GM12878 (cell line): ENCODE results near the gene GLRX2. TPM values are rescaled to one million over a fixed set of nuclear protein-coding genes. Genes with fewer than 3 reads are reported as not detected.

Source experiments
- ATAC-seq: fragments of 200-7000 bp; cut with Tn5 transposase; 3 replicates; pipeline ENCODE4 v1.9.1; 2020; ENCODE audit warnings: mild to moderate bottlenecking, moderate library complexity
- BruUV-seq: library from RNA; stranded (reverse); fragments of 400-500 nt; replicated peaks from 2 replicates; lab custom pipeline; 2021; lab: Mats Ljungman, UMichigan
- CTCF ChIA-PET: fragments of 300-600 bp; sonication (Branson Sonifier 250); formaldehyde crosslinking; extraction: SDS; loops from one replicate; lab custom pipeline; 2021; ENCODE audit warnings: inconsistent platforms; lab: Yijun Ruan, JAX
- POLR2A ChIA-PET: fragments of 350-600 bp; formaldehyde crosslinking; extraction: SDS; loops from one replicate; lab custom pipeline; 2021; ENCODE audit warnings: inconsistent platforms; lab: Charles Lee
- RAD21 ChIA-PET: fragments of 300-600 bp; sonication (Branson Sonifier 250); formaldehyde crosslinking; loops from one replicate; lab custom pipeline; 2023; ENCODE audit warnings: antibody characterized with exemption; ENCODE audit not compliant: unreplicated experiment; lab: Charles Lee
- SMC1A ChIA-PET: fragments of 300-600 bp; sonication (Branson Sonifier 250); formaldehyde crosslinking; loops from one replicate; lab custom pipeline; 2023; ENCODE audit not compliant: unreplicated experiment, uncharacterized antibody; lab: Charles Lee
- DNase-seq: peaks from one replicate; pipeline ENCODE4 v3.0.0-alpha.2; 2011; ENCODE audit warnings: low read depth, low spot score
- FAIRE-seq: peaks from 3 replicates; lab custom pipeline; 2011; peaks lifted over from hg19 to GRCh38; lab: Jason Lieb, UNC
- H2AFZ ChIP-seq: 2 replicates; pipeline ENCODE4 v1.6.0; 2011; ENCODE audit warnings: low read depth, low read length, control low read depth; ENCODE audit not compliant: control insufficient read depth
- H3K27ac ChIP-seq: 2 replicates; pipeline ENCODE4 v1.5.1; 2011; ENCODE audit warnings: control low read depth; ENCODE audit not compliant: control insufficient read depth, insufficient read depth
- H3K27me3 ChIP-seq, 2 experiments: replicated peaks in 1 of 2; 2 replicates each; pipeline versions ENCODE4 v1.6.0 to v1.6.1; 2011; ENCODE audit warnings: low read length in 1 of 2; ENCODE audit not compliant: control insufficient read depth in 2 of 2, insufficient read depth in 2 of 2
- H3K36me3 ChIP-seq, 2 experiments: 2 replicates each; pipeline ENCODE4 v1.5.1; 2011; ENCODE audit warnings: low read length in 1 of 2; ENCODE audit not compliant: control insufficient read depth in 2 of 2, insufficient read depth in 2 of 2
- H3K4me1 ChIP-seq: 2 replicates; pipeline ENCODE4 v1.6.1; 2011; ENCODE audit warnings: mild to moderate bottlenecking, low read length, moderate library complexity, mixed read lengths; ENCODE audit not compliant: control insufficient read depth, insufficient read depth
- H3K4me2 ChIP-seq: 2 replicates; pipeline ENCODE4 v1.6.0; 2011; ENCODE audit warnings: control low read depth; ENCODE audit not compliant: control insufficient read depth, insufficient read depth
- H3K4me3 ChIP-seq: fragments of 200-600 bp; sonication (generic); 2 replicates; pipeline ENCODE4 v1.5.1; 2016
- H3K79me2 ChIP-seq: 2 replicates; pipeline ENCODE4 v1.6.0; 2011; ENCODE audit warnings: low read length; ENCODE audit not compliant: control insufficient read depth, insufficient read depth
- H3K9ac ChIP-seq: 2 replicates; pipeline ENCODE4 v1.8.0; 2011; ENCODE audit warnings: low read length, control low read depth, mixed read lengths; ENCODE audit not compliant: control insufficient read depth, insufficient read depth
- H3K9me3 ChIP-seq: replicated peaks from 3 replicates; pipeline ENCODE4 v1.5.1; 2011; ENCODE audit warnings: mild to moderate bottlenecking, low read length; ENCODE audit not compliant: control insufficient read depth, insufficient read depth
- H4K20me1 ChIP-seq: 2 replicates; pipeline ENCODE4 v1.6.0; 2011; ENCODE audit not compliant: control insufficient read depth, insufficient read depth
- KLF5 ChIP-seq: fragments of 450-650 bp; IDR thresholded peaks from 2 replicates; pipeline ENCODE4 v1.6.1; 2014; ENCODE audit warnings: mild to moderate bottlenecking; ENCODE audit not compliant: partially characterized antibody
- MYC ChIP-seq: IDR thresholded peaks from 2 replicates; pipeline ENCODE4 v1.6.1; 2011; ENCODE audit warnings: mild to moderate bottlenecking, low read length, moderate library complexity, inconsistent platforms; ENCODE audit not compliant: insufficient read depth, insufficient replicate concordance, insufficient read length, severe bottlenecking
- NFYA ChIP-seq: IDR thresholded peaks from 2 replicates; pipeline ENCODE4 v1.6.1; 2011; ENCODE audit warnings: low read depth, mild to moderate bottlenecking, low read length, improper control_type of control experiment, borderline replicate concordance
- RAD51 ChIP-seq: fragments of 450-650 bp; IDR thresholded peaks from 2 replicates; pipeline ENCODE4 v1.6.1; 2016; ENCODE audit warnings: moderate library complexity, mild to moderate bottlenecking, inconsistent platforms
- RBBP5 ChIP-seq: fragments of 200-600 bp; sonication (generic); conservative IDR thresholded peaks from 2 replicates; pipeline ENCODE4 v1.6.1; 2016
- REST ChIP-seq: IDR thresholded peaks from 2 replicates; pipeline ENCODE4 v1.6.1; 2012; ENCODE audit warnings: mild to moderate bottlenecking, low read depth, low read length
- SRF ChIP-seq, 2 experiments: IDR thresholded peaks; 2 replicates each; pipeline ENCODE4 v1.6.1; 2011; ENCODE audit warnings: low read depth in 2 of 2, low read length in 2 of 2, mild to moderate bottlenecking in 1 of 2, moderate library complexity in 1 of 2
- TCF7 ChIP-seq: IDR thresholded peaks from 2 replicates; pipeline ENCODE4 v1.6.1; 2014; ENCODE audit warnings: antibody characterized with exemption, borderline replicate concordance
- ZBED1 ChIP-seq: IDR thresholded peaks from 2 replicates; pipeline ENCODE4 v1.6.1; 2016; ENCODE audit warnings: borderline replicate concordance
- WGBS: methylation state at CpG from one replicate; pipeline ENCODE4 v1.1.6; 2016; ENCODE audit warnings: low lambda C conversion rate; ENCODE audit not compliant: insufficient replicate concordance, insufficient coverage; ENCODE audit errors: missing lambda C conversion rate; 5-methylcytosine and 5-hydroxymethylcytosine counted together
- in situ Hi-C: fragments of 300-500 bp; cut with MboI; formaldehyde crosslinking; loops from 9 replicates; pipeline ENCODE4 v1.14.3; 2018; ENCODE audit warnings: mixed read lengths
- intact Hi-C: fragments of 100-400 bp; cut with micrococcal nuclease; formaldehyde crosslinking; loops from one replicate; pipeline ENCODE4 v1.14.2; 2022; ENCODE audit not compliant: unreplicated experiment
- polyA plus RNA-seq, 11 experiments: library from polyadenylated mRNA; depleted of rRNA in 4 of 11; unstranded in 6 of 11; stranded (reverse) in 5 of 11; fragments of >200 nt; fragmentation: Nextera tagmentation in 4 of 11; fragmentation: Illumina TruSeq in 1 of 11; extraction: Ambion mirVana in 4 of 11; extraction: Trizol in 1 of 11; gene quantifications; 1 replicate in 1 of 11; 2 replicates in 10 of 11; pipeline versions ENCODE4 v1.2.1 to v1.2.3, GENCODE V29; 2011 to 2016; ENCODE audit warnings: inconsistent platforms in 2 of 11, missing spikeins in 2 of 11, low read depth in 1 of 11
- total RNA-seq, 4 experiments: library from RNA; depleted of rRNA in 3 of 4; stranded (reverse); fragments of >200 nt in 3 of 4; fragmentation: Illumina TruSeq in 1 of 4; extraction: Trizol in 1 of 4; gene quantifications; 2 replicates each; pipeline versions ENCODE4 v1.2.1 to v1.2.3, GENCODE V29; 2013 to 2021

GLRX2 gene
- total and polyA plus RNA-seq, 10 of the 15 experiments (the other 5 are each of a cell fraction or from before 2014, with no cell fraction given), result 5.5 to 67.6 (median 16.6) TPM

- WGBS, result 2% methylated on average over 2 of the region's 2 CpGs
- SMC1A ChIA-PET, result interaction anchor here (1.3 kb wide), 1 partner anchor 41 kb away, joined by 4 read pairs; no protein-coding TSS in a partner anchor
- intact Hi-C loops (no loop called here), in situ Hi-C loops (no loop called here)
- no peak for FAIRE-seq
- Histone ChIP-seq H3K4me3 (peak overlapping the region; percentile 80), H3K9ac (peak overlapping the region; percentile 98), H3K4me2 (peak overlapping the region; percentile 66), H4K20me1 (no peaks in the 10 kb centered on the region), H3K27me3 (no peaks in the 10 kb centered on the region), H3K36me3 (peaks cover 0 to 4% of the 10 kb centered on the region in 2 experiments; a peak in 2 of 4 replicates), H3K79me2 (peaks cover 97% of the 10 kb centered on the region), H3K27ac (peak overlapping the region; percentile 95), H3K4me1 (peaks cover 30% of the 10 kb centered on the region), H2AFZ (no peak overlapping the region), H3K9me3 (no peaks in the 10 kb centered on the region; the same call in 1 of the 3 replicates)
- TF ChIP-seq RAD51 (peak; percentile 70), NFYA (no peak)
- RAD21 ChIA-PET, result interaction anchor here (1.0 kb wide), 1 partner anchor 43 kb away, joined by 3 read pairs; no protein-coding TSS in a partner anchor
- BruUV-seq, result no TSS peak
- POLR2A ChIA-PET, result interaction anchor here (0.5 to 1.0 kb wide), 2 partner anchors 43 to 47 kb away, joined by 3 to 4 read pairs; no protein-coding TSS in a partner anchor
- CTCF ChIA-PET, result interaction anchor here (0.7 to 2.7 kb wide), 2 partner anchors 10 to 1343 kb away, joined by 4 to 15 read pairs; no protein-coding TSS in a partner anchor
- no peak for ATAC-seq
- DNase-seq, result no peak
Observed at GRCh38 chr1:193060938-193061337, 44.3 kb downstream of the GLRX2 start.

GRCh38 chr1:193060406-193060805, 44.8 kb downstream of the GLRX2 start:
- H3K79me2 ChIP-seq, result peaks cover 98% of the 10 kb centered on the region
- 0% methylated on average over 4 of the region's 4 CpGs for WGBS
- no peak for DNase-seq
- SMC1A ChIA-PET, result interaction anchor here (1.3 kb wide), 1 partner anchor 41 kb away, joined by 4 read pairs; no protein-coding TSS in a partner anchor
- intact Hi-C loops, result no loop called here
- no peaks in the 10 kb centered on the region for H3K27me3 ChIP-seq
- in situ Hi-C loops, result no loop called here
- no peaks in the 10 kb centered on the region; the same call in 1 of the 3 replicates for H3K9me3 ChIP-seq
- RAD21 ChIA-PET, result interaction anchor here (1.0 kb wide), 1 partner anchor 44 kb away, joined by 3 read pairs; no protein-coding TSS in a partner anchor
- peak overlapping the region; percentile 80 for H3K4me3 ChIP-seq
- H3K27ac ChIP-seq, result peak overlapping the region; percentile 95
- H3K4me1 ChIP-seq, result peaks cover 30% of the 10 kb centered on the region
- FAIRE-seq, result peak; percentile 41
- peaks cover 0 to 4% of the 10 kb centered on the region in 2 experiments; a peak in 2 of 4 replicates for H3K36me3 ChIP-seq
- H4K20me1 ChIP-seq, result no peaks in the 10 kb centered on the region
- BruUV-seq, result no TSS peak
- CTCF ChIA-PET, result interaction anchor here (0.7 to 2.7 kb wide), 2 partner anchors 10 to 1344 kb away, joined by 4 to 15 read pairs; no protein-coding TSS in a partner anchor
- peak overlapping the region; percentile 98 for H3K9ac ChIP-seq
- POLR2A ChIA-PET, result interaction anchor here (1.0 kb wide), 1 partner anchor 47 kb away, joined by 3 read pairs; no protein-coding TSS in a partner anchor
- ATAC-seq, result no peak
- H2AFZ ChIP-seq, result no peak overlapping the region
- peak overlapping the region; percentile 66; the same call in 1 of the 2 replicates for H3K4me2 ChIP-seq
- no peak for TF ChIP-seq TCF7
- TF ChIP-seq MYC, result no peak
- TF ChIP-seq REST, result no peak
- TF ChIP-seq KLF5, result no peak
- TF ChIP-seq ZBED1, result no peak
- TF ChIP-seq RBBP5, result no peak
- TF ChIP-seq SRF (IDR thresholded peaks at IDR 0.05; ENCODE audit: low read depth in 2 of 2, low read length in 2 of 2), result no peak
